ENCODE data around the gene MAP1LC3B.

The MAP1LC3B gene

DNA sequence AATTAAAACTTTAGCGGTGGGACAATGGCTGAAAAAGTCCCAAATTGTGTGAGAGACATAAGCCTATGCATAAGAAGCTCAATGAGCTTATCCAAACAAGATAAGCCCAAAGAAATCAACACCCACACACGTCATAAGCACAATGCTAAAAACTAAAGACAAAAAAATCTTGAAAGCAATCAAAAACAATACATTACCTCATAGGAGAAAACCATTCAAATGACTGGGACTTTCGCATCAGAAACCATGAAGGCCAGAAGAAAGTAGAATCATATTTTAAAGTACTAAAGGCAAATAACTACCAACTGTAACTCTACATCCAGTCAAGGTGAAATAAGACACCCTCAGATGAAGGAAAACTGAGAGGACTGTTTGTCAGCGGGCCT lies 50.4 kb downstream of the MAP1LC3B start:
- TF ChIP-seq, protein P1, sequence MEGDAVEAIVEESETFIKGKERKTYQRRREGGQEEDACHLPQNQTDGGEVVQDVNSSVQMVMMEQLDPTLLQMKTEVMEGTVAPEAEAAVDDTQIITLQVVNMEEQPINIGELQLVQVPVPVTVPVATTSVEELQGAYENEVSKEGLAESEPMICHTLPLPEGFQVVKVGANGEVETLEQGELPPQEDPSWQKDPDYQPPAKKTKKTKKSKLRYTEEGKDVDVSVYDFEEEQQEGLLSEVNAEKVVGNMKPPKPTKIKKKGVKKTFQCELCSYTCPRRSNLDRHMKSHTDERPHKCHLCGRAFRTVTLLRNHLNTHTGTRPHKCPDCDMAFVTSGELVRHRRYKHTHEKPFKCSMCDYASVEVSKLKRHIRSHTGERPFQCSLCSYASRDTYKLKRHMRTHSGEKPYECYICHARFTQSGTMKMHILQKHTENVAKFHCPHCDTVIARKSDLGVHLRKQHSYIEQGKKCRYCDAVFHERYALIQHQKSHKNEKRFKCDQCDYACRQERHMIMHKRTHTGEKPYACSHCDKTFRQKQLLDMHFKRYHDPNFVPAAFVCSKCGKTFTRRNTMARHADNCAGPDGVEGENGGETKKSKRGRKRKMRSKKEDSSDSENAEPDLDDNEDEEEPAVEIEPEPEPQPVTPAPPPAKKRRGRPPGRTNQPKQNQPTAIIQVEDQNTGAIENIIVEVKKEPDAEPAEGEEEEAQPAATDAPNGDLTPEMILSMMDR (IDR thresholded peaks at IDR 0.05; ENCODE audit: low read depth, low read length) = no peak
- no peaks in the 10 kb centered on the region for H3K27me3 ChIP-seq (ENCODE audit: insufficient read depth, low read depth, severe bottlenecking)
- no peak for DNase-seq
- peaks cover 3% of the 10 kb centered on the region for H3K36me3 ChIP-seq
- H3K27ac ChIP-seq = no peak overlapping the region
- H3K4me3 ChIP-seq (ENCODE audit: low read depth, low read length) = no peak overlapping the region
- no peaks in the 10 kb centered on the region for H3K9me3 ChIP-seq (ENCODE audit: severe bottlenecking)

DNA sequence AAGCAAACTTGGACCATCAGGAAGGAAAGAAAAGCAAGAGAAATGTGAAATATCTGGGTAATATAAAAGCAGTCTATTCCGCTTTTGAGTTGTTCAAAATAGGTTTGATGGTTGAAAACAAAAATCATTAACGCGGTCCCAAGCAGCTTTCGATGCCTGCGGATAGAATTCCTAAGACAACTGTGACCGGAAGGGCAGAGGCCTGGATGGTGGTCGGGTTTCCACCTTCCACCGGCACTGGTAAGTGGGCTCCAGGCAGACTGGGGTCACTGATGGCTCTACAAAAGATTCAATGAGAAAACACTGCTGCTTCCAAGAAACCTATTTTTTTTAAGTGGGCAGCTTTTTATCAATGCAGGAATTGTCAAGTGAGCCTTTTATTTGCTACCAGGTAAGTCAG lies 50.9 kb downstream of the MAP1LC3B start:
- Histone ChIP-seq H3K4me3 (ENCODE audit: low read depth, low read length) (no peak overlapping the region), H3K27me3 (ENCODE audit: insufficient read depth, low read depth, severe bottlenecking) (no peaks in the 10 kb centered on the region), H3K36me3 (peaks cover 4% of the 10 kb centered on the region), H3K9me3 (ENCODE audit: severe bottlenecking) (no peaks in the 10 kb centered on the region), H3K27ac (no peak overlapping the region)
- TF ChIP-seq, protein P1 (IDR thresholded peaks at IDR 0.05; ENCODE audit: low read depth, low read length) = no peak
- no peak for DNase-seq

DNA sequence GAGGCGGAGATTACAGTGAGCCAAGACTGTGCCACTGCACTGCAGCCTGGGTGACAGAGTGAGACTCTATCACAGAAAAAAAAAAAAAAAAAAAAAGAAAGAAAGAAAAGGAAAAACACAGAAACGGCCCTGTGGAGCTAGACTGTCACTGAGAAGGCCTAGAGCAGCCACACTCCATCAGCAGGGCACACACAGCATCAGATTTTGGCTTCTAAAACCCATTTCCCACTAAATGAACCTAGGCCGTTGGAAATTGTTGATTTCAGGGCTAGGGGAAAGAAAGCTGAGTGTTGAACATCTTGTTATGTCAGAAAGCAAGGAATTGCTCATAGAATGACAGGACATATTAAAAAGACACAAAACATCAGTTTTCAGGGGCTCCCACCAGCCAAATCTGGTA lies 51.8 kb downstream of the MAP1LC3B start:
- no peak for DNase-seq
- Histone ChIP-seq H3K9me3 (ENCODE audit: severe bottlenecking) (no peaks in the 10 kb centered on the region), H3K4me3 (ENCODE audit: low read depth, low read length) (no peak overlapping the region), H3K27me3 (ENCODE audit: insufficient read depth, low read depth, severe bottlenecking) (no peaks in the 10 kb centered on the region), H3K36me3 (peaks cover 4% of the 10 kb centered on the region), H3K27ac (no peak overlapping the region)
- TF ChIP-seq, protein P1 (IDR thresholded peaks at IDR 0.05; ENCODE audit: low read depth, low read length) = no peak

DNA sequence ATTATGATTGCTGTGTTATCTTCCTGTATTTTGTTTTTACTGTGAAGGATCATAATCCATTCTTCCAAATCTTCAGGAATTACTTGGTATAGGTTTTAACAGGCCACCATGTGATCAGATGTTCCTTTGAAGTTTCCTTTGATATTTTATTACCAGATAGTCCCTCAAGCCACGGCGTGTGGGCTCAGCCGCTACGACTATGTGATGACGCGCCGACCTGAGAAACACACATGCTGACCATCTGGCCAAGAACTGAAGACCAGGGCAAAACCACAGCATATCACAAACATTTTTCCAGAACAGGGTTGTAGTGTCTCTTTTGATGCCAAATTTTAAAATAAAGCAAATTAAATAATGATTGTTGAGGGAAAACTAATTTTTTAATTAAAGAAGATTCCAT lies 53.4 kb downstream of the MAP1LC3B start:
- no peak for DNase-seq
- Histone ChIP-seq H3K27me3 (ENCODE audit: insufficient read depth, low read depth, severe bottlenecking) (no peaks in the 10 kb centered on the region), H3K27ac (no peak overlapping the region), H3K4me3 (ENCODE audit: low read depth, low read length) (no peak overlapping the region), H3K9me3 (ENCODE audit: severe bottlenecking) (no peaks in the 10 kb centered on the region), H3K36me3 (peaks cover 4% of the 10 kb centered on the region)
- TF ChIP-seq, protein P1 (IDR thresholded peaks at IDR 0.05; ENCODE audit: low read depth, low read length) = no peak

DNA sequence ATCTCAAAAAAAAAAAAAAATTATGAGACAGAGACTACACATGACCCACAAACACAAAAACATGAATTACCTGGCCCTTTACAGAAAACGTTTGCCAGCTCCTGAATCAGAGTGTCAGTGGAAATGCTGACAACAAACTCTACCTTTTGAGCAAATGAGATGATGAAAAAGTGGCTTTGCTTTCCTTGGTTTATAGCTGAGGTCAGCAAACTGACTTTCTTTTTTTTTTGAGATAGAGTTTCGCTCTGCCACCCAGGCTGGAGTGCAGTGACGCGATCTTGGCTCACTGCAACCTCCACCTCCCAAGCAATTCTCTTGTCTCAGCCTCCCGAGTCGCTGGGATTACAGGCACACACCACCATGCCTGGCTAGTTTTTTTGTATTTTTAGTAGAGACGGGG lies 54.3 kb downstream of the MAP1LC3B start:
- Histone ChIP-seq H3K36me3 (peaks cover 4% of the 10 kb centered on the region), H3K4me3 (ENCODE audit: low read depth, low read length) (no peak overlapping the region), H3K27ac (no peak overlapping the region), H3K27me3 (ENCODE audit: insufficient read depth, low read depth, severe bottlenecking) (no peaks in the 10 kb centered on the region), H3K9me3 (ENCODE audit: severe bottlenecking) (no peaks in the 10 kb centered on the region)
- TF ChIP-seq, protein P1 (IDR thresholded peaks at IDR 0.05; ENCODE audit: low read depth, low read length) = no peak
- DNase-seq = no peak

DNA sequence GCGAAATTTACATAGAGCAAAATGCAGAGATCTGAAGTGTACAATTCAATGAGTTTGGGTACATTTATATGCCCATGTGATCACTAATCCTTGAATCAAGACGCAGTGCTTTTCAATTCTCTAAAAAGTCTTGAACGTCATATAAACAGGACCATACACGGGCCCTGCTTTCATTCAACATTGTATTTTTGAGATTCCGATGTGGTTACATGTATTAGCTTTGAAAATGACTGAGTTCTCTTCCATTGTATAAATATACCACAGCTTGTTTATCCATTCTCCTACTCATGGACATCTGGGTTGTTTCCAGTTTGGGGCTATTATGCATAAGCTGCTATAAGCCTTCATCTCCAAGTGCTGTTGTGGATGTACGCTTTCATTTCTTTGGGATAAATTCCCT lies 55.2 kb downstream of the MAP1LC3B start:
- H3K4me3 ChIP-seq (ENCODE audit: low read depth, low read length) = no peak overlapping the region
- H3K9me3 ChIP-seq (ENCODE audit: severe bottlenecking) = no peaks in the 10 kb centered on the region
- DNase-seq = no peak
- peaks cover 4% of the 10 kb centered on the region for H3K36me3 ChIP-seq
- TF ChIP-seq, protein P1 (IDR thresholded peaks at IDR 0.05; ENCODE audit: low read depth, low read length) = no peak
- no peak overlapping the region for H3K27ac ChIP-seq
- H3K27me3 ChIP-seq (ENCODE audit: insufficient read depth, low read depth, severe bottlenecking) = no peaks in the 10 kb centered on the region
